Osteocyte (in vitro differentiated cells): Measurements from ENCODE around the gene UVSSA. TPM values are rescaled to one million over a fixed set of nuclear protein-coding genes. Genes with fewer than 3 reads are reported as not detected.

Experiments
- DNase-seq: peaks from one replicate; pipeline ENCODE4 v3.0.0; 2021; ENCODE audit warnings: mixed read lengths; ENCODE audit not compliant: unreplicated experiment; ENCODE audit errors: extremely low spot score
- H3K27ac Mint-ChIP-seq: one replicate; pipeline ENCODE4 v1.8.0; 2021; ENCODE audit warnings: mild to moderate bottlenecking, mixed read lengths; ENCODE audit not compliant: unreplicated experiment
- H3K27me3 Mint-ChIP-seq: one replicate; pipeline ENCODE4 v1.8.0; 2021; ENCODE audit warnings: mixed read lengths; ENCODE audit not compliant: unreplicated experiment
- H3K36me3 Mint-ChIP-seq: one replicate; pipeline ENCODE4 v1.8.0; 2021; ENCODE audit warnings: mixed read lengths; ENCODE audit not compliant: unreplicated experiment
- H3K4me1 Mint-ChIP-seq: one replicate; pipeline ENCODE4 v1.8.0; 2021; ENCODE audit warnings: mixed read lengths; ENCODE audit not compliant: unreplicated experiment
- H3K4me3 Mint-ChIP-seq: one replicate; pipeline ENCODE4 v1.8.0; 2021; ENCODE audit warnings: mild to moderate bottlenecking, moderate library complexity, mixed read lengths; ENCODE audit not compliant: unreplicated experiment
- H3K9me3 Mint-ChIP-seq: one replicate; pipeline ENCODE4 v1.8.0; 2021; ENCODE audit warnings: mixed read lengths; ENCODE audit not compliant: unreplicated experiment
- total RNA-seq: library from RNA; stranded (reverse); gene quantifications from 2 replicates; pipeline ENCODE4 v1.2.1, GENCODE V29; 2021
- TF ChIP-seq, protein P1 (sequence below): fragments of 200-600 bp; sonication (generic); IDR thresholded peaks from 2 replicates; pipeline ENCODE4 v1.5.0; 2021; ENCODE audit warnings: antibody characterized with exemption, mild to moderate bottlenecking, moderate library complexity

Gene UVSSA
- total RNA-seq, 1 donor from 2014 or later: 26.7 TPM

DNA sequence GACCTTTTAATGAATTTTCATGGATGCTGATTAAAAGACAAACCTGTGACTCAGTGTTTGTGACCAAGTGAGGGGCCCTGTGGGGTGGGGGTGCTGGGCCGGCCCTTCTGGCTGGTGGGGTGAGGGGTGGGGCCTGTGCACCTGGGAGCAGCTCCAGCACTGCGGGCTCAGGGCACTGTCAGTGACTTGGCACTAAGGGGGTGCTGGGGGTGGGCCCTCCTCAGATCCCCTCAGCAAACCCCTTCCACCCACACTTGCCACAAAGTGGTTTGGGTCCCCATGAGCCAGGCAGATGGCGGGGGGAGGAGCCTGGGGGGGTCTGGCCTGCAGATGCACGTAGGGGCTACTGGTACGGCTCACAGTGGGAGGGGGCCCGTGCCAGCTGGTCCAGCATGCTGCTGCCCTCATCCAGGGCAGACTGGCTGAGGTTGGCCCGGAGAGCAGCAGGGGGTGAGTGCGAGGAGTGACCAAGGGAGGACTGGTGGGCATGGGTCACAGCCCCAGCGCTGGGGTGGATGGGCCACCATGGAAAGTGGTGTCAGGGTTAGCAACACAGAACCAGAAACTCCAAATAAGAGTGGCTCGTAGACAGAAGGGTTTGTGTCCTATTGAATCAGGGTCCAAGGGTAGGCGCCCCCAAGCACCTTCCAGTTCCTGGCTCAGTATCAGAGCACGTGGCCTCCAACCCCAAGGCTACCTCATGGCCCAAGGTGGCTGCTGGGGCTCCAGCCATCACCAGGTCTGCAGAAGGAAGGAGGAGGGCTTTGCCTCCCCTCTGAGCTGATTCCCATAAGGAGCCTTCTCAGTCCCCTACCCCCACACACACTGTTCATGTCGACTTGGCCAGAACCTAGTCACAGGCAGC lies 49.2 kb downstream of the UVSSA start:
- peaks cover 3% of the 10 kb centered on the region for H3K36me3 Mint-ChIP-seq
- no peak overlapping the region for H3K4me3 Mint-ChIP-seq
- H3K27me3 Mint-ChIP-seq: no peaks in the 10 kb centered on the region
- no peaks in the 10 kb centered on the region for H3K4me1 Mint-ChIP-seq
- H3K27ac Mint-ChIP-seq: no peak overlapping the region
- TF ChIP-seq, protein P1, sequence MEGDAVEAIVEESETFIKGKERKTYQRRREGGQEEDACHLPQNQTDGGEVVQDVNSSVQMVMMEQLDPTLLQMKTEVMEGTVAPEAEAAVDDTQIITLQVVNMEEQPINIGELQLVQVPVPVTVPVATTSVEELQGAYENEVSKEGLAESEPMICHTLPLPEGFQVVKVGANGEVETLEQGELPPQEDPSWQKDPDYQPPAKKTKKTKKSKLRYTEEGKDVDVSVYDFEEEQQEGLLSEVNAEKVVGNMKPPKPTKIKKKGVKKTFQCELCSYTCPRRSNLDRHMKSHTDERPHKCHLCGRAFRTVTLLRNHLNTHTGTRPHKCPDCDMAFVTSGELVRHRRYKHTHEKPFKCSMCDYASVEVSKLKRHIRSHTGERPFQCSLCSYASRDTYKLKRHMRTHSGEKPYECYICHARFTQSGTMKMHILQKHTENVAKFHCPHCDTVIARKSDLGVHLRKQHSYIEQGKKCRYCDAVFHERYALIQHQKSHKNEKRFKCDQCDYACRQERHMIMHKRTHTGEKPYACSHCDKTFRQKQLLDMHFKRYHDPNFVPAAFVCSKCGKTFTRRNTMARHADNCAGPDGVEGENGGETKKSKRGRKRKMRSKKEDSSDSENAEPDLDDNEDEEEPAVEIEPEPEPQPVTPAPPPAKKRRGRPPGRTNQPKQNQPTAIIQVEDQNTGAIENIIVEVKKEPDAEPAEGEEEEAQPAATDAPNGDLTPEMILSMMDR: no peak
- H3K9me3 Mint-ChIP-seq: peaks cover 7% of the 10 kb centered on the region
- DNase-seq: no peak

- no peaks in the 10 kb centered on the region for H3K4me1 Mint-ChIP-seq
- H3K27me3 Mint-ChIP-seq: no peaks in the 10 kb centered on the region
- H3K36me3 Mint-ChIP-seq: peaks cover 3% of the 10 kb centered on the region
- no peak overlapping the region for H3K27ac Mint-ChIP-seq
- no peak overlapping the region for H3K4me3 Mint-ChIP-seq
- TF ChIP-seq, protein P1: no peak
- peaks cover 7% of the 10 kb centered on the region for H3K9me3 Mint-ChIP-seq
- DNase-seq: no peak
Observed at GRCh38 chr4:1396806-1397455, 49.9 kb downstream of the UVSSA start.

- Mint-ChIP-seq H3K4me1 (no peaks in the 10 kb centered on the region), H3K4me3 (no peak overlapping the region), H3K27me3 (no peaks in the 10 kb centered on the region), H3K27ac (no peak overlapping the region), H3K9me3 (peaks cover 5% of the 10 kb centered on the region), H3K36me3 (peaks cover 3% of the 10 kb centered on the region)
- TF ChIP-seq, protein P1: no peak
- no peak for DNase-seq
Observed at GRCh38 chr4:1398681-1399507, 51.9 kb downstream of the UVSSA start.

- TF ChIP-seq, protein P1: no peak
- Mint-ChIP-seq H3K36me3 (peaks cover 3% of the 10 kb centered on the region), H3K4me3 (no peak overlapping the region), H3K4me1 (no peaks in the 10 kb centered on the region), H3K27ac (no peak overlapping the region), H3K9me3 (no peaks in the 10 kb centered on the region), H3K27me3 (no peaks in the 10 kb centered on the region)
- DNase-seq: no peak
Observed at GRCh38 chr4:1399508-1400190, 52.6 kb downstream of the UVSSA start.
